ENCODE measurements around the gene GAPDH. TPM values are rescaled to one million over a fixed set of nuclear protein-coding genes. Genes with fewer than 3 reads are reported as not detected.
"Not testable (repeated sequence)": the region's sequence is repeated elsewhere in the genome, so short reads cannot be mapped to it uniquely, and the experiment has no call there.

GAPDH gene
- total RNA-seq (1,000 to 10,000 TPM; 7,182 to 7,238 TPM), polyA plus RNA-seq (1,770 TPM)

- H3K4me3 ChIP-seq (ENCODE audit: low read length), result peak within 1 kb of the TSS; percentile 92
- H3K36me3 ChIP-seq (ENCODE audit: insufficient read depth, low read length), result peaks cover 39% of the 10 kb centered on the region
- H3K27me3 ChIP-seq (ENCODE audit: insufficient read depth, low read length, poor library complexity, severe bottlenecking), result no peaks in the 10 kb centered on the region
- Mint-ChIP-seq H3K4me3 (peak within 1 kb of the TSS; percentile 89 to 97 (median 93)), H3K27ac (peak within 1 kb of the TSS; percentile 96 to 99 (median 98)), H3K27me3 (peaks cover 0 to 5% of the 10 kb centered on the region in 2 donors), H3K36me3 (peaks cover 5 to 80% (median 21%) of the 10 kb centered on the region in 3 donors), H3K9me3 (no peaks in the 10 kb centered on the region), H3K4me1 (peaks cover 49 to 57% (median 52%) of the 10 kb centered on the region in 3 donors)
- peaks cover 59% of the 10 kb centered on the region for H3K4me1 ChIP-seq (ENCODE audit: insufficient read depth, low read length)
- ChIA-PET CTCF (interaction anchor here (1.2 to 5.5 kb wide), 7 partner anchors 17 to 110 kb away, joined by 3 to 56 read pairs (median 13); partner anchors contain the start of gene VAMP1), POLR2A (interaction anchor here (1.0 to 3.5 kb wide), 10 partner anchors 40 to 202 kb away, joined by 3 to 24 read pairs (median 6); partner anchors contain the start of genes MRPL51, NCAPD2, TAPBPL and VAMP1)
- peak within 1 kb of the TSS; percentile 95 for H3K27ac ChIP-seq (ENCODE audit: low read depth, low read length)
- no peaks in the 10 kb centered on the region for H3K9me3 ChIP-seq (ENCODE audit: low read length)
- peak; percentile 78 to 93 (median 86) for DNase-seq
These were observed at the start of gene GAPDH for GRCh38 chr12:6533923-6534694. Gene GAPDH, plus strand, starts transcription at chr12:6534517. Its CDS starts 316 bp downstream, at chr12:6534833.

GRCh38 chr12:6488240-6488639 lies 46.1 kb upstream of the GAPDH start:
- Histone ChIP-seq H3K4me3 (ENCODE audit: low read length) (no peak overlapping the region), H3K9me3 (ENCODE audit: low read length) (no peaks in the 10 kb centered on the region), H3K4me1 (ENCODE audit: insufficient read depth, low read length) (peaks cover 12% of the 10 kb centered on the region), H3K36me3 (ENCODE audit: insufficient read depth, low read length) (peaks cover 4% of the 10 kb centered on the region), H3K27ac (ENCODE audit: low read depth, low read length) (no peak overlapping the region), H3K27me3 (ENCODE audit: insufficient read depth, low read length, poor library complexity, severe bottlenecking) (no peaks in the 10 kb centered on the region)
- Mint-ChIP-seq H3K9me3 (no peaks in the 10 kb centered on the region), H3K36me3 (peaks cover 0 to 12% (median 2%) of the 10 kb centered on the region in 3 donors), H3K4me3 (no peak overlapping the region), H3K27me3 (no peaks in the 10 kb centered on the region), H3K4me1 (peaks cover 12 to 17% (median 13%) of the 10 kb centered on the region in 3 donors), H3K27ac (no peak overlapping the region)
- ChIA-PET POLR2A (no interaction called here), CTCF (interaction anchor here (0.7 to 1.4 kb wide), 3 partner anchors 17 to 65 kb away, joined by 3 to 5 read pairs (median 3); no protein-coding TSS in a partner anchor)
- DNase-seq, result no peak

- Histone ChIP-seq H3K27ac (ENCODE audit: low read depth, low read length) (no peak overlapping the region), H3K9me3 (ENCODE audit: low read length) (no peaks in the 10 kb centered on the region), H3K4me1 (ENCODE audit: insufficient read depth, low read length) (peaks cover 14% of the 10 kb centered on the region), H3K27me3 (ENCODE audit: insufficient read depth, low read length, poor library complexity, severe bottlenecking) (no peaks in the 10 kb centered on the region), H3K36me3 (ENCODE audit: insufficient read depth, low read length) (peaks cover 4% of the 10 kb centered on the region), H3K4me3 (ENCODE audit: low read length) (no peak overlapping the region)
- H3K27ac Mint-ChIP-seq, result peak overlapping the region in 1 of 8 donors; percentile 9
- H3K4me3 Mint-ChIP-seq, result no peak overlapping the region
- ChIA-PET CTCF (interaction anchor here (1.2 kb wide), 1 partner anchor 64 kb away, joined by 3 read pairs; no protein-coding TSS in a partner anchor), POLR2A (no interaction called here)
- H3K36me3 Mint-ChIP-seq, result peaks cover 0 to 18% (median 2%) of the 10 kb centered on the region in 3 donors
- H3K4me1 Mint-ChIP-seq, result peaks cover 16 to 21% (median 17%) of the 10 kb centered on the region in 3 donors
- H3K9me3 Mint-ChIP-seq, result no peaks in the 10 kb centered on the region
- DNase-seq, result no peak
- peaks cover 0 to 2% of the 10 kb centered on the region in 2 donors for H3K27me3 Mint-ChIP-seq
These were observed 44.9 kb upstream of the GAPDH start for GRCh38 chr12:6489449-6489848.

GRCh38 chr12:6490673-6491072 lies 43.6 kb upstream of the GAPDH start:
- H3K9me3 ChIP-seq (ENCODE audit: low read length); H3K4me3 ChIP-seq (ENCODE audit: low read length); H3K36me3 ChIP-seq (ENCODE audit: insufficient read depth, low read length); H3K27me3 Mint-ChIP-seq; POLR2A ChIA-PET; H3K9me3 Mint-ChIP-seq; DNase-seq; H3K27ac ChIP-seq (ENCODE audit: low read depth, low read length); H3K27me3 ChIP-seq (ENCODE audit: insufficient read depth, low read length, poor library complexity, severe bottlenecking): not testable (repeated sequence)
- H3K4me1 Mint-ChIP-seq, result peaks cover 28 to 33% (median 29%) of the 10 kb centered on the region in 3 donors
- H3K4me3 Mint-ChIP-seq, result peak overlapping the region in 1 of 7 donors; percentile 9
- H3K4me1 ChIP-seq (ENCODE audit: insufficient read depth, low read length), result peaks cover 27% of the 10 kb centered on the region
- peaks cover 0 to 18% (median 2%) of the 10 kb centered on the region in 3 donors for H3K36me3 Mint-ChIP-seq
- peak overlapping the region in 1 of 8 donors; percentile 55 for H3K27ac Mint-ChIP-seq
- CTCF ChIA-PET, result interaction anchor here (0.7 to 1.2 kb wide), 2 partner anchors 47 to 64 kb away, joined by 3 to 4 read pairs; no protein-coding TSS in a partner anchor

- H3K27ac ChIP-seq (ENCODE audit: low read depth, low read length), result peak within 1 kb of the TSS; percentile 76
- no peaks in the 10 kb centered on the region for H3K27me3 ChIP-seq (ENCODE audit: insufficient read depth, low read length, poor library complexity, severe bottlenecking)
- Mint-ChIP-seq H3K27ac (peak within 1 kb of the TSS; percentile 88 to 99 (median 97)), H3K4me1 (peaks cover 32 to 43% (median 41%) of the 10 kb centered on the region in 3 donors), H3K4me3 (peak within 1 kb of the TSS; percentile 87 to 99 (median 95)), H3K9me3 (no peaks in the 10 kb centered on the region), H3K27me3 (peaks cover 0 to 2% of the 10 kb centered on the region in 2 donors), H3K36me3 (peaks cover 0 to 29% (median 2%) of the 10 kb centered on the region in 3 donors)
- peaks cover 9% of the 10 kb centered on the region for H3K36me3 ChIP-seq (ENCODE audit: insufficient read depth, low read length)
- peak; percentile 94 to 97 (median 97) for DNase-seq
- H3K4me1 ChIP-seq (ENCODE audit: insufficient read depth, low read length), result peaks cover 28% of the 10 kb centered on the region
- H3K9me3 ChIP-seq (ENCODE audit: low read length), result no peaks in the 10 kb centered on the region
- peak within 1 kb of the TSS; percentile 93 for H3K4me3 ChIP-seq (ENCODE audit: low read length)
- ChIA-PET POLR2A (interaction anchor here (0.6 to 2.8 kb wide), 12 partner anchors 23 to 197 kb away, joined by 3 to 29 read pairs (median 6); partner anchors contain the start of genes GAPDH, TAPBPL, VAMP1 and ZNF384), CTCF (interaction anchor here (0.7 to 2.3 kb wide), 9 partner anchors 16 to 170 kb away, joined by 3 to 9 read pairs (median 3); partner anchors contain the start of gene VAMP1)
These were observed 41.4 kb upstream of the GAPDH start, which contains the start of gene MRPL51 for GRCh38 chr12:6492838-6493496. Gene MRPL51, minus strand, starts transcription at chr12:6493262. Its CDS starts 126 bp downstream, at chr12:6493136.

GRCh38 chr12:6493497-6494257 lies 40.6 kb upstream of the GAPDH start, which contains the start of gene NCAPD2:
Gene NCAPD2, plus strand, starts transcription at chr12:6494102. Its CDS starts 997 bp downstream, at chr12:6495099.
- Histone ChIP-seq H3K36me3 (ENCODE audit: insufficient read depth, low read length) (peaks cover 9% of the 10 kb centered on the region), H3K9me3 (ENCODE audit: low read length) (no peaks in the 10 kb centered on the region), H3K27me3 (ENCODE audit: insufficient read depth, low read length, poor library complexity, severe bottlenecking) (no peaks in the 10 kb centered on the region), H3K4me3 (ENCODE audit: low read length) (peak within 1 kb of the TSS; percentile 93), H3K4me1 (ENCODE audit: insufficient read depth, low read length) (peaks cover 28% of the 10 kb centered on the region), H3K27ac (ENCODE audit: low read depth, low read length) (peak within 1 kb of the TSS; percentile 76)
- ChIA-PET CTCF (interaction anchor here (0.7 to 3.7 kb wide), 13 partner anchors 15 to 171 kb away, joined by 3 to 14 read pairs (median 3); partner anchors contain the start of gene VAMP1), POLR2A (interaction anchor here (0.6 to 2.8 kb wide), 11 partner anchors 23 to 196 kb away, joined by 3 to 29 read pairs (median 5); partner anchors contain the start of genes GAPDH, TAPBPL, VAMP1 and ZNF384)
- H3K27me3 Mint-ChIP-seq, result peaks cover 0 to 2% of the 10 kb centered on the region in 2 donors
- peak; percentile 91 to 97 (median 96) for DNase-seq
- peak within 1 kb of the TSS; percentile 87 to 99 (median 95) for H3K4me3 Mint-ChIP-seq
- peaks cover 34 to 44% (median 43%) of the 10 kb centered on the region in 3 donors for H3K4me1 Mint-ChIP-seq
- peaks cover 0 to 32% (median 2%) of the 10 kb centered on the region in 3 donors for H3K36me3 Mint-ChIP-seq
- no peaks in the 10 kb centered on the region for H3K9me3 Mint-ChIP-seq
- H3K27ac Mint-ChIP-seq, result peak within 1 kb of the TSS; percentile 88 to 99 (median 97)
